ENCODE data around the gene ZNF398. TPM values are rescaled to one million over a fixed set of nuclear protein-coding genes. Genes with fewer than 3 reads are reported as not detected.

Gene ZNF398
- total and polyA plus RNA-seq, 10 of the 15 experiments (the other 5 are each of a cell fraction or from before 2014, with no cell fraction given) = 2.3 to 15.3 (median 10.0) TPM

- TF ChIP-seq ZNF592 (IDR thresholded peaks at IDR 0.05) (0 out of 2 replicates have a peak, but pooled peaks have one; percentile 65), MTA3 (IDR thresholded peaks at IDR 0.05; ENCODE audit: borderline replicate concordance, low read length) (no peak), PML (IDR thresholded peaks at IDR 0.05; ENCODE audit: low read length) (peak; percentile 92), BCLAF1 (IDR thresholded peaks at IDR 0.05) (no peak), IKZF2 (IDR thresholded peaks at IDR 0.05) (peak in 1 of 2 experiments; percentile 15; a peak in 1 of 4 replicates), ESRRA (IDR thresholded peaks at IDR 0.05; ENCODE audit: low read length) (peak; percentile 80; the same call in 1 of the 2 replicates), ATF3 (IDR thresholded peaks at IDR 0.05; ENCODE audit: borderline replicate concordance, extremely low read depth, low read depth, low read length) (peak; percentile 46; the same call in 1 of the 2 replicates), SMC3 (IDR thresholded peaks at IDR 0.05; ENCODE audit: borderline replicate concordance, low read length) (peak; percentile 30; the same call in 1 of the 2 replicates), ZNF207 (IDR thresholded peaks at IDR 0.05; ENCODE audit: borderline replicate concordance) (peak; percentile 92), MXI1 (IDR thresholded peaks at IDR 0.05; ENCODE audit: low read depth, low read length) (peak; percentile 70), ZNF384 (IDR thresholded peaks at IDR 0.05; ENCODE audit: borderline replicate concordance, low read depth, low read length) (0 out of 2 replicates have a peak, but pooled peaks have one; percentile 19), SIX5 (IDR thresholded peaks at IDR 0.05; ENCODE audit: low read depth, low read length, severe bottlenecking) (peak; percentile 34), CHD2 (IDR thresholded peaks at IDR 0.05; ENCODE audit: borderline replicate concordance, low read depth, low read length) (peak; percentile 48; the same call in 1 of the 2 replicates), FOXM1 (IDR thresholded peaks at IDR 0.05; ENCODE audit: low read depth, low read length) (peak; percentile 72; the same call in 1 of the 2 replicates), CBX3 (IDR thresholded peaks at IDR 0.05; ENCODE audit: borderline replicate concordance, low read depth) (no peak), NR2C1 (IDR thresholded peaks at IDR 0.05) (peak; percentile 47; the same call in 1 of the 2 replicates), SKIL (IDR thresholded peaks at IDR 0.05; ENCODE audit: low read depth, poor library complexity, severe bottlenecking) (peak; percentile 25), BCL11A (IDR thresholded peaks at IDR 0.05; ENCODE audit: low read depth, low read length) (0 out of 2 replicates have a peak, but pooled peaks have one; percentile 22), BHLHE40 (IDR thresholded peaks at IDR 0.05; ENCODE audit: borderline replicate concordance in 1 of 2, low read depth in 2 of 2, low read length in 1 of 2) (peak; percentile 68 to 74)
Observed at GRCh38 chr7:149125863-149126661, 21.2 kb upstream of the ZNF398 start, which contains the start of gene ZNF425 (continued).
